ENCODE results near the gene AKT1.
"Not testable (repeated sequence)": the region's sequence is repeated elsewhere in the genome, so short reads cannot be mapped to it uniquely, and the experiment has no call there.

Gene AKT1

GRCh38 chr14:104734991-104735779 lies 60.4 kb downstream of the AKT1 start:
- no peak for DNase-seq

- DNase-seq, result no peak
These were observed 61.0 kb downstream of the AKT1 start for GRCh38 chr14:104734601-104734990.

DNA sequence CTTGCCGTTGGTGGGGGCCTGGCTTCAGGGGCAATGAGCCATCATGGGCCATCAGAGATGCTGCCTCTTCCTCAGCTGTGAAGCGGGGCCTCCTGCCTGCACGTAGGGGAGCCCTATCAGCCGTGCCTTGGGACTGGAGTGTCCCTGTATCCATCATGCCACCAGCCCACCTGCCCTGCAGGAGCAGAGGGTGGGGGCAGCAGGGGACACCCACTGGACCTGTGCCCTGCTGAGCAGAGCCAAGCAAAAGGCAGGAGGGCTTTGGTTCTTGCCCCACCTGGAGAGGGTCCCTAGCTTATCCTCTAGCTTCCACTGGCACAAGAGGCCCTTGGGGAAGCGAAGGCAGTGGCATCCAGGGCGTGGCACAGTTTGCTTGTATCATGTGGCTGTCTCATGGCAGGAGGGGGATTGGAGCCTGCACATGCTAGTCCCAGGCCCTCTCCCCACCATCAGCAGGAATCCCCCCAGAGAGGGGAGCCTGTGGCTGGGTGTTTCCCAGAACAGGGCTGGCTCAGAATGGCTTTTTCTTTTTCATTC lies 61.4 kb downstream of the AKT1 start:
- DNase-seq, result no peak

DNA sequence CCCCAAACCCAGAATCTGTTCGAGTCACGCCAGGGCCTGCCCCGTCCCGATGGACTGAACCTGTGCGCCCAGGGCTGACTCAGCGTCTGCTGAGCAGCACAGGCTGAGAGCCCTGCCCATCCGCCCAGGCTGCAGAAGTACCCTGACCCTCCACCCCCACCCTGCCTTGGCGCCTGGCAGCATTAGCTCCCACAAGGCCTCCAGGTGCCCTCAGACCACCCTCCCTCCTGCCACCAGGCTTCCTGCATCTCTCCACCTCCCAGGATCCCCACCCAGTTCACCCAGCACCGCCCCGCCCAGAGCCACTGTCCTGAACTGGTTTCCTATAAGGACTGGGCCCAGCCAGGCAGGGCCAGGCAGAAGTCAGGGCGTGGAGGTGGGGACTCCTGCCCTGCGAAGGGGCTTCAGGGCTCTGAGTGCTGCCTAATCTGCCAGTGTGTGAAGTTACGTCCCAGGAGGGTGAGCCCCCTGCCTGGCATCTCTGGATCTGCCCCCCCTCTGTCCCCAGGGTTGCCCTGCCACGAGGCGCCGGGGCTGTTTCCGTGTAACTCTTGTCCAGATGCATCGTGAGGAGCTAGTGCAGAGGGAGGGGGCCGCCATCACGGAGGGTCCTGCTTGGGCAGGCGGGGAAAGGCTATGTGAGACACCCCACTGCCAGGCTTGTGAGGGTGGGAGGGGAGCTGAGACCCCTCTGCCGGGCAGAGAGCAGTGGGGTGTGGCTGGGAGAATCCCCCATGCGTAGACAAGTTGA lies 62.4 kb downstream of the AKT1 start:
- DNase-seq, result no peak

DNA sequence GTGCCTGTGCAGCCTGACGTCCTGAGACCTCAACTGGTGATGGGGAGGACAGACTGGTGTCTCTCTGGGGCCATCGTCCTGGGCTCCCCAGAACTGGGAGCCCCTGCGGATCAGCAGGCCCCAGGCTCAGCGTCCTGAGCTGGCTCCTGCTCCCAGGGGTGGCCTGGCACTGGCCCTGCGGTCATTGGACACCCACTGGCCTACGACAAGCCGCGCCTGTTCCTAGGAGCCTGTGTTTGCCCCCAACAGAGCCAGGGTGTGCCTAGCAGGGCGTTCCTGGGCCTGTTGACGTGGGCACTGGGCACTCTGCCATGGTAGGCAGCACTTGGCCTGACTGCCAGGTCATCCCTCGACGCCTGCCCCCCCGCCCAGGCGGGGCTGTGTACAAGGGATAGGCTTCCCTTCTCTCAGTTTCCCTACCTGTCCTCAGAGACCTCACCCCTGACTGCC lies 63.2 kb downstream of the AKT1 start:
- DNase-seq, result no peak

DNA sequence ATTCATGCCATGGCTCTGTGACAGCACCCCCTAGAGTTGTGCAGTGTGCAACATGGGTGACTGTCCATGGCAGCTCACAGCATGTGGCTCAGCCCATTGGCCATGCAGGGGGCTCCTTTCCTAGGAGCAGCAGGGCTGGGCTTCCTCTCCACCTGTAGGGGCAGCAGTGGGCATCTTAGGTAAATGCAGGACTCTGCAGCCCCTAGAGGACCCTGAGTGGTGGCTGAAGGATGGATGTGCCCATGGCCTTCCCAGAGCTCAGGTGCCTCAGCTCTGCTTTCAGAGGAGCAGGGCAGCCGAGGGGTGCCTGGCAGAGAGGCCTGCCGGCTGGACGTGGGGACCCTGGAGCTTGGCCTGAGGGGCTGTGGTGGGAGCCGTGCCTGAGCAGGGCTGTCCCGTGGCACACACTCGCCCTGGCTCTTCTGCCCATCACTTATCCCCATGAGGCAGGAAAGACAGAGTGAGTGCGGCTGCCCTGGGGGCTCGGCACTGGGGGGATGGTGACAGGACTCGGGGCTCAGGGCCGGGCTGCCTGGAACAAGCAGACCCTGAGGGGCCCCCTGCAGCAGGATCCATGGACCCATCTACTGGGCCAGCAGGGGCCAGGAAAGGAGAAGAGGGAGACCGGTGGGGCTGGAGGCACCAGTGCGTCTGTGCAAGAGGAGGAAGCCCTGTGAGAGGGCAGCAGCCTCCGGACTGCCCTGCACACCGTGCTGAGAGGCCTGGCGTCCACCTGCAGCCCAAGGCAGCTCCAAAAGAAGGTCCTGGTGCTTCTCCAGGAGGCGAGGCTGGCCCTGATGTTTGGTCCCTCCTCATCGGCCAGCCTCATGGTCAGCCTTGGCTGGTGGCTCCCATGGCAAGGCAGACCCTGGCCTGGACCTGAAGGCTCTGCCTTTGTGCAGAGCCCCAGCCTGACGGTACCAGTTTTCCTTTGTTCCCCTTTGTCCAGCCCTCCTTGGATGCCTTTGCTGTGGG lies 63.9 kb downstream of the AKT1 start:
- no peak for DNase-seq

DNA sequence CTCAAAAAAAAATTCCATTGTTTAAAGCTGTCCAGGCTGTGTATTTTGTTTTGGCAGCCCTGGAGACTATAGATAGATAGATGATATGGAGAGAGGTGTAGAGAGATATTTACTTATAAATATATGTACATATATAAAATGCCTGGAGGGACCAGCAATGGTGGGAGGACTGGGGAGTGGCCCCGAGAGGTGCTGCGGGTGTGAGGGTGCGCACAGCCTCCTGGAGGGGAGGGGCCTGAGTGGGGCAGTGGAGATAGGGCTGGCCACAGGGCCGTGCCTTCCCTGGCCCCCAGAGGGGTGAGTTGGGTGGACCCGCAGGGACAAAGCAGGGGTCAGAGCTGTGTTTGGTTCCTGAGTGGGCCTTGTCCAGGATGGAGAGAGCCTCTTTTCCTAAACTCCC lies 65.1 kb downstream of the AKT1 start:
- DNase-seq, result no peak

DNA sequence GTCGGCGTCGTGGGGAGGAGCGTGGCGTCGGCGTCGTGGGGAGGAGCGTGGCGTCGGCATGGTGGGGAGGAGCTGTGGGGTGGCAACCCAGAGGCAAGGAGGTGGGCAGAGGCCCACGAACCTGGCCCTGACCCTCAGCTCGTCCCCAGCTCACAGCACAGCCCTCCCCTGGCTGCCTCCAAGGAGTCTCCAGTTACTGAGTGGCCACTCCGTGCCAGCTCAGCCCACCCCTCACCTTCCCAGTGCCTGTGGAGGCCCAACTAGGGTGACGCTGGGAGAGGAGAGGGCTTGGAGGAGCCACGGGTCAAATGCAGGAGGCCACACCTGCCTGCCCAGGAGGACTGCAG lies 65.7 kb downstream of the AKT1 start:
- DNase-seq, result no peak

DNA sequence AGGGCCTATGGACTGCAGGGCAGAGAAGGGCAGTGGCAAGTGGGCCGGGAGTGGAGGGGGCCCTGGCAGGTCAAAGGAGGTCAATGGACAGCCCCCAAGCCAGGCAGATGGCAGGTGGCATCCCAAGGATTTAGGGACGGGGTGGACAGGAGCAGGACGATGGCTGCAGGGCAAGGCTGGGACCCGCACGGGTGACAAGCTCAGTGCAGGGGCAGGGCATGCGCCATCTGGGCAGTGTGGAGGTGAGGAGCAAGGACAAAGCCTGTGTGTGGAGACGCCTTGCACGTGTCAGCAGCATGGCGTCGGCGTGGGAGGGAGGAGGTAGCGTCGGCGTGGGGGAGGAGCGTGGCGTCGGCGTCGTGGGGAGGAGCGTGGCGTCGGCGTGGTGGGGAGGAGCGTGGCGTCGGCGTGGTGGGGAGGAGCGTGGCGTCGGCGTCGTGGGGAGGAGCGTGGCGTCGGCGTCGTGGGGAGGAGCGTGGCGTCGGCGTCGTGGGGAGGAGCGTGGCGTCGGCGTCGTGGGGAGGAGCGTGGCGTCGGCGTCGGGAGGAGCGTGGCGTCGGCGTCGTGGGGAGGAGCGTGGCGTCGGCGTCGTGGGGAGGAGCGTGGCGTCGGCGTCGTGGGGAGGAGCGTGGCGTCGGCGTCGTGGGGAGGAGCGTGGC lies 66.2 kb downstream of the AKT1 start:
- DNase-seq, result not testable (repeated sequence)

DNA sequence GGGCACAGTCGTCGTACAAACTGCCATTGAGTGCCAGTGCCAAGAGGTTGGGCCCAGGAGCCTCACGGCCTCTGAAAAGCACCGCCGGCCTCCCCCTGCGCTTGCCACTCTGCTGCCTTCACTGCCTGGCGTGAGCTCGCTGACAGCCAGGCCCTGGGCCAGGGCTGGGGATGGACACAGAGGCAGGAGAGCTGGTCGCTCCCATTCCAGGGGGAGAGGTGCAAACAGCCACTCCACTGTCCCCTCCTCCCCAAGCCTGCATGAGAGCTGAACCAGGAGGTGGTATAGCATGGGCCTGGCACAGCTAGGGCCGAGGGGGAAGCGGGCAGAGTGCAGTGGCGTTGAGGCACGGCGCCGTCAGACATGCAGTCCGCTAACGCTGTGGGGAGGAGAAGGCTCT lies 66.9 kb downstream of the AKT1 start:
- DNase-seq, result no peak

GRCh38 chr14:104726600-104727451 lies 68.7 kb downstream of the AKT1 start:
- DNase-seq, result no peak

DNA sequence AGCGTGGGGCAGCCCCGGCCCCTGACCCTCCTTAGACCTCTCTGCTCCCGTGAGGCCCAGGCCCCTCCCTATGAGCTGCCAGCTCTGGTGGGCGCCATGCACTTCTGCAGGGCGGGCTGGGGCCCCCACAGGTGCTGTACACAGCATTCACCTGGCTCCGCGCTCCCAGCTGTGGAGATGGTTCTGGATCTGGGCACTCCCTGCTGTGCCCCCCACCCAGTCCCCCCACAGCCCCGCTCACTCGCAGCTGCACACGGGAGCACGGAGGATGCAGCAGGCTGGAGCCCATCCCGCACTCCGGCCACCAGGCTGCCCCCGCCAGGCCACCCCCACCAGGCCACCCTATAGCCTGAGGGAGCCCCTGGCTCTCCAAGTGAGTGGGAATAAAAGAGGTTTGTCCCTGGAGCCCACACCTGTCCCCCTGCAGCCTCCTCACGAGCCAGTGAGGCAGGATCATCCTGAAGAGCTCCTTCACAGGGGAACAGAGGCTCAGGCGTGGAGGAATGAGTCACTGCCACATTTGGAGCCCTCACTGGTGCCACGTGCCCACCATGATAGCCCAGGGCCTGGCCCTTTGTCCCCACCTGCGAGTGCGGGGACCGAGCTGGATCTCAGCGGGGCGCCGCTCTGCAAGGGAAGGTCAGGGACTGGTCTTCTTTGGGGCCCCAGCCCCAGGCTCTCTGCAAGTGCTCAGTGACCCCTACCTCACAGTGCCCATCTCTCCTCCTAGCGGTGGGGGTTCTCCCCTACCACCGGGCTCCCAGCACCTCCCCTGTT lies 69.6 kb downstream of the AKT1 start:
- DNase-seq, result no peak

- DNase-seq, result no peak
These were observed 70.4 kb downstream of the AKT1 start for GRCh38 chr14:104724981-104725771.

- DNase-seq, result peak in 1 of 2 donors; percentile 17
These were observed 71.1 kb downstream of the AKT1 start for GRCh38 chr14:104724407-104724980.

DNA sequence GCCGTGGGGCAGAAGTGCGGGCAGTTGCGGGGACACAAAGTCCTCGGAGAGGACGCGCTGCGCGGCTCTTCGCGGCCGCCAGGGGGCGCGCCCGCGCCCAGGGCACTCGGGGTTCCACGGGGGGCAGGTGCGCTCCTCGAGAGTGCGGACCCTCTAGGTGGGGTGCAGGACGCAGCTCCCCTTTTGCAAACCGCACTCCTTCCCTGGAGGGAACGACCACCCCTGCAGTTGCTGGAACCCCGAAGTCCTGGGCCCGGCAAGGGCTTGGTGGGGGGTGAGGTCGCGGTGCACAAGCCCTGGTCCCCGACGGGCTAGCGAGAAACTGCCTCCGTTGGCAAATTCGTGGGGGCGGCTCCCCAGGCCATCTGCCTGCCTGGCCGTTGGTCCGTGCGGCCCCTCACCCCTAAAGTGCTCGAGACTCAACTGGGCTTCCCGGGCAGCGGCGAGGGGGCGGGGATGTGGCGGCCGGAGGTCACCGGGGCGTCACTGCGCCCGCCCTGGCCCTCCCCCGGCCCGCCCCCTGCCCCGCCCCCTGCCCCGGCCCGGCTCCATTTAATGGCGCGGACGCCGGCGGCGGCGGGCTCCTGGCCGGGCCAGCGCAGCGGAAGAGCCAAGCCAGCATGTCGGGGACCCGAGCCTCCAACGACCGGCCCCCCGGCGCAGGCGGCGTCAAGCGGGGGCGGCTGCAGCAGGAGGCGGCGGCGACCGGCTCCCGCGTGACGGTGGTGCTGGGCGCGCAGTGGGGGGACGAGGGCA lies 71.7 kb downstream of the AKT1 start, which contains the start of gene ADSS1:
Gene ADSS1, plus strand, starts transcription at position 579 of the 756 bp plus-strand sequence. Its CDS starts 42 bp downstream, at position 621.
- peak; percentile 47 to 65 for DNase-seq

- DNase-seq, result no peak
These were observed 72.5 kb downstream of the AKT1 start for GRCh38 chr14:104722938-104723650.

Measured in CD4-positive, alpha-beta T cell treated with Interferon alpha-2 for 1 hour (primary cell).